MCF 10A (cell line): ENCODE data around the gene SLC23A3. TPM values are rescaled to one million over a fixed set of nuclear protein-coding genes. Genes with fewer than 3 reads are reported as not detected.

Experiments used
- BruUV-seq: library from RNA; stranded (reverse); fragments of 400-500 nt; replicated peaks from 2 replicates; lab custom pipeline; 2021; lab: Mats Ljungman, UMichigan
- CTCF ChIA-PET: fragments of 300-600 bp; sonication (Branson Sonifier 250); formaldehyde crosslinking; extraction: SDS; loops from one replicate; lab custom pipeline; 2021; ENCODE audit warnings: antibody characterized with exemption, inconsistent platforms; lab: Yijun Ruan, JAX
- POLR2A ChIA-PET: fragments of 300-600, 350-650 bp; sonication (Branson Sonifier 250); formaldehyde crosslinking; extraction: SDS; loops from one replicate; lab custom pipeline; 2020; ENCODE audit warnings: antibody characterized with exemption, inconsistent platforms; lab: Yijun Ruan, JAX
- DNase-seq: peaks from one replicate; pipeline ENCODE4 v3.0.0-alpha.2; 2018; ENCODE audit not compliant: unreplicated experiment
- H3K27ac Mint-ChIP-seq: one replicate; pipeline ENCODE4 v1.8.0; 2022; ENCODE audit warnings: mild to moderate bottlenecking, low read depth, mixed read lengths; ENCODE audit not compliant: unreplicated experiment
- H3K27me3 Mint-ChIP-seq: one replicate; pipeline ENCODE4 v1.8.0; 2022; ENCODE audit warnings: mixed read lengths; ENCODE audit not compliant: insufficient read depth, unreplicated experiment
- H3K36me3 Mint-ChIP-seq: one replicate; pipeline ENCODE4 v1.8.0; 2022; ENCODE audit warnings: mild to moderate bottlenecking, moderate library complexity, mixed read lengths; ENCODE audit not compliant: insufficient read depth, unreplicated experiment
- H3K4me1 Mint-ChIP-seq: one replicate; pipeline ENCODE4 v1.8.0; 2022; ENCODE audit warnings: mixed read lengths; ENCODE audit not compliant: insufficient read depth, unreplicated experiment
- H3K4me3 Mint-ChIP-seq: one replicate; pipeline ENCODE4 v1.8.0; 2022; ENCODE audit warnings: mild to moderate bottlenecking, moderate library complexity, mixed read lengths; ENCODE audit not compliant: unreplicated experiment
- H3K9me3 Mint-ChIP-seq: one replicate; pipeline ENCODE4 v1.8.0; 2022; ENCODE audit warnings: mixed read lengths; ENCODE audit not compliant: unreplicated experiment
- intact Hi-C: fragments of 100-400 bp; cut with micrococcal nuclease; formaldehyde crosslinking; loops from 2 replicates; pipeline ENCODE4 v1.14.1; 2022
- total RNA-seq: library from RNA; stranded (reverse); gene quantifications from 2 replicates; pipeline ENCODE4 v1.2.3, GENCODE V29; 2022
- TF ChIP-seq, protein P1 (sequence below): fragments of 200-600 bp; IDR thresholded peaks from one replicate; pipeline ENCODE4 v1.8.0; 2022; ENCODE audit warnings: antibody characterized with exemption, mild to moderate bottlenecking; ENCODE audit not compliant: unreplicated experiment

The SLC23A3 gene
- total RNA-seq, 1 experiment from 2014 or later, result 1.7 TPM

DNA sequence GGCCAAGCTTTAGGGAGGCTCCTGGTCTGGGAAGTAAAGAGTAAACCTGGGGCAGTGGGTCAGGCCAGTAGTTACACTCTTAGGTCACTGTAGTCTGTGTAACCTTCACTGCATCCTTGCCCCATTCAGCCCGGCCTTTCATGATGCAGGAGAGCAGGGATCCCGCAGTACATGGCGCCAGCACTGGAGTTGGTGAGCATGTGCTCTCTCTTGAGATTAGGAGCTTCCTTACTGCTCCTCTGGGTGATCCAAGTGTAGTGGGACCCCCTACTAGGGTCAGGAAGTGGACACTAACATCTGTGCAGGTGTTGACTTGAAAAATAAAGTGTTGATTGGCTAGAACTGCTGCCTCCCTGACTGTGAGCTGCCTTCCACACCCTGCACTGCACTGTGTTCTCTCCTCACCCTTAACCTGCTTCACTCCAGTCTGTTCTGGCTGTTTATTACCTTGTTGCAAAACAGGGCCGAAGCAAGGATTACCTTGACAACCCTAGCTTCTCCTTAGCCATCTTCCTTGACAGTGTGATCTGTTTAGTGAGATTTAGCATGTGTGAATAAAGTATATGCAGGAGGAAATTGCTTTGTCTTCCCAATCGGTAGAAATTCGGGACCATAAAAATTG lies 13.4 kb upstream of the SLC23A3 start:
- ChIA-PET POLR2A (interaction anchor here (0.6 to 1.6 kb wide), 3 partner anchors 12 to 62 kb away, joined by 3 to 5 read pairs (median 3); partner anchors contain the start of genes ANKZF1, GLB1L and STK16), CTCF (interaction anchor here (1.1 to 3.0 kb wide), 5 partner anchors 9 to 112 kb away, joined by 3 to 14 read pairs (median 6); no protein-coding TSS in a partner anchor)
- H3K27ac Mint-ChIP-seq, result no peak overlapping the region
- no peaks in the 10 kb centered on the region for H3K9me3 Mint-ChIP-seq
- no peak overlapping the region for H3K4me3 Mint-ChIP-seq
- TF ChIP-seq, protein P1, sequence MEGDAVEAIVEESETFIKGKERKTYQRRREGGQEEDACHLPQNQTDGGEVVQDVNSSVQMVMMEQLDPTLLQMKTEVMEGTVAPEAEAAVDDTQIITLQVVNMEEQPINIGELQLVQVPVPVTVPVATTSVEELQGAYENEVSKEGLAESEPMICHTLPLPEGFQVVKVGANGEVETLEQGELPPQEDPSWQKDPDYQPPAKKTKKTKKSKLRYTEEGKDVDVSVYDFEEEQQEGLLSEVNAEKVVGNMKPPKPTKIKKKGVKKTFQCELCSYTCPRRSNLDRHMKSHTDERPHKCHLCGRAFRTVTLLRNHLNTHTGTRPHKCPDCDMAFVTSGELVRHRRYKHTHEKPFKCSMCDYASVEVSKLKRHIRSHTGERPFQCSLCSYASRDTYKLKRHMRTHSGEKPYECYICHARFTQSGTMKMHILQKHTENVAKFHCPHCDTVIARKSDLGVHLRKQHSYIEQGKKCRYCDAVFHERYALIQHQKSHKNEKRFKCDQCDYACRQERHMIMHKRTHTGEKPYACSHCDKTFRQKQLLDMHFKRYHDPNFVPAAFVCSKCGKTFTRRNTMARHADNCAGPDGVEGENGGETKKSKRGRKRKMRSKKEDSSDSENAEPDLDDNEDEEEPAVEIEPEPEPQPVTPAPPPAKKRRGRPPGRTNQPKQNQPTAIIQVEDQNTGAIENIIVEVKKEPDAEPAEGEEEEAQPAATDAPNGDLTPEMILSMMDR, result no peak
- H3K27me3 Mint-ChIP-seq, result no peaks in the 10 kb centered on the region
- BruUV-seq, result no TSS peak
- intact Hi-C loops, result no loop called here
- H3K36me3 Mint-ChIP-seq, result peaks cover 43% of the 10 kb centered on the region
- H3K4me1 Mint-ChIP-seq, result no peaks in the 10 kb centered on the region
- no peak for DNase-seq

DNA sequence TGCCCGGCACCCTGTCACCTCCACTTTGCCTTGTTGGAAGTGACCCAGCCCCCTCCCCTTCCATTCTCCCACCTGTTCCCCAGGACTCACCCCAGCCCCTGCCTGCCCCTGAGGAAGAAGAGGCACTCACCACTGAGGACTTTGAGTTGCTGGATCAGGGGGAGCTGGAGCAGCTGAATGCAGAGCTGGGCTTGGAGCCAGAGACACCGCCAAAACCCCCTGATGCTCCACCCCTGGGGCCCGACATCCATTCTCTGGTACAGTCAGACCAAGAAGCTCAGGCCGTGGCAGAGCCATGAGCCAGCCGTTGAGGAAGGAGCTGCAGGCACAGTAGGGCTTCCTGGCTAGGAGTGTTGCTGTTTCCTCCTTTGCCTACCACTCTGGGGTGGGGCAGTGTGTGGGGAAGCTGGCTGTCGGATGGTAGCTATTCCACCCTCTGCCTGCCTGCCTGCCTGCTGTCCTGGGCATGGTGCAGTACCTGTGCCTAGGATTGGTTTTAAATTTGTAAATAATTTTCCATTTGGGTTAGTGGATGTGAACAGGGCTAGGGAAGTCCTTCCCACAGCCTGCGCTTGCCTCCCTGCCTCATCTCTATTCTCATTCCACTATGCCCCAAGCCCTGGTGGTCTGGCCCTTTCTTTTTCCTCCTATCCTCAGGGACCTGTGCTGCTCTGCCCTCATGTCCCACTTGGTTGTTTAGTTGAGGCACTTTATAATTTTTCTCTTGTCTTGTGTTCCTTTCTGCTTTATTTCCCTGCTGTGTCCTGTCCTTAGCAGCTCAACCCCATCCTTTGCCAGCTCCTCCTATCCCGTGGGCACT lies 12.7 kb upstream of the SLC23A3 start:
- intact Hi-C loops, result no loop called here
- CTCF ChIA-PET, result interaction anchor here (1.1 to 3.0 kb wide), 6 partner anchors 10 to 112 kb away, joined by 3 to 14 read pairs (median 6); no protein-coding TSS in a partner anchor
- BruUV-seq, result no TSS peak

DNA sequence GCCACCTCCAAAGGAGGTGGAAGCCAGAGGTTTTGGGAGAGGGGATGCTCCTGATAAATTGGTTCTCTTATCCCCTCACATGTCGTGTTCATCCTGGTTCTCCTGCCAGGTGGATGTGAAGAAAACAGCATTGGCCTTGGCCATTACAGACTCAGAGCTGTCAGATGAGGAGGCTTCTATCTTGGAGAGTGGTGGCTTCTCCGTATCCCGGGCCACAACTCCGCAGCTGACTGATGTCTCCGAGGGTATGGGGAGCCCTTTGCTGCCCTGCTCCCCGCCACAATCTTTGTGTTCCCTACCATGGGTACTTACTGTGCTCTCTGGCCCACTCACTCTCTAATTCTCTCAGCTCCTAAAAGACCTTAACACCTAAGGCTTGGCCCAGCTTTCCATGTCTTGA lies 11.7 kb upstream of the SLC23A3 start:
- no peaks in the 10 kb centered on the region for H3K4me1 Mint-ChIP-seq
- H3K9me3 Mint-ChIP-seq, result no peaks in the 10 kb centered on the region
- ChIA-PET POLR2A (interaction anchor here (3.9 kb wide), 1 partner anchor 25 kb away, joined by 17 read pairs; the partner anchor contains the start of gene ZFAND2B), CTCF (interaction anchor here (0.6 to 3.0 kb wide), 6 partner anchors 10 to 143 kb away, joined by 3 to 14 read pairs (median 5); partner anchors contain the start of gene ZFAND2B)
- H3K27me3 Mint-ChIP-seq, result no peaks in the 10 kb centered on the region
- H3K36me3 Mint-ChIP-seq, result peaks cover 48% of the 10 kb centered on the region
- H3K27ac Mint-ChIP-seq, result no peak overlapping the region
- no peak for DNase-seq
- H3K4me3 Mint-ChIP-seq, result no peak overlapping the region
- intact Hi-C loops, result no loop called here
- no TSS peak for BruUV-seq
- TF ChIP-seq, protein P1, result no peak

More for the DNA sequence above, 12.7 kb upstream of the SLC23A3 start:
- TF ChIP-seq, protein P1, result no peak
- Mint-ChIP-seq H3K27ac (no peak overlapping the region), H3K36me3 (peaks cover 43% of the 10 kb centered on the region), H3K4me1 (no peaks in the 10 kb centered on the region), H3K27me3 (no peaks in the 10 kb centered on the region), H3K4me3 (no peak overlapping the region), H3K9me3 (no peaks in the 10 kb centered on the region)
- POLR2A ChIA-PET, result interaction anchor here (0.6 to 3.9 kb wide), 4 partner anchors 24 to 329 kb away, joined by 3 to 17 read pairs (median 6); partner anchors contain the start of genes ANKZF1, GLB1L, STK16 and ZFAND2B
- no peak for DNase-seq
